Right ventricle myocardium inferior (tissue), 1 donor: ENCODE data around the gene SHC3. TPM values are rescaled to one million over a fixed set of nuclear protein-coding genes. Genes with fewer than 3 reads are reported as not detected.

Source experiments
- ATAC-seq: fragments of 200-7000 bp; cut with Tn5 transposase; one replicate; pipeline ENCODE4 v1.9.1; 2020; ENCODE audit warnings: mild to moderate bottlenecking, moderate library complexity
- DNase-seq: peaks from one replicate; pipeline ENCODE4 v3.0.0; 2021; ENCODE audit errors: missing footprints
- intact Hi-C: fragments of 100-400 bp; cut with DNase I; formaldehyde crosslinking; loops from one replicate; pipeline ENCODE4 v1.11.0; 2022
- total RNA-seq: library from RNA; stranded (reverse); fragmentation: NEBNext Ultra II Directional; extraction: Animal tissue kit (Norgen Biotek cat#: 25700); gene quantifications from one replicate; pipeline ENCODE4 v1.2.1, GENCODE V29; 2021
- donor health status: DM: no; HTN: yes; CAD: no; lungs with severe emphysema.

SHC3 gene
- total RNA-seq, 1 donor from 2014 or later: 1.1 TPM

GRCh38 chr9:89189215-89189614 is 10.6 kb upstream of the SHC3 start:
- DNase-seq (no peak), ATAC-seq (no peak)
- intact Hi-C loops: loop anchor here (10.0 kb wide), 1 partner anchor 86 kb away; no protein-coding TSS in a partner anchor

GRCh38 chr9:89187950-89188349 is 9.3 kb upstream of the SHC3 start:
- ATAC-seq (no peak), DNase-seq (no peak)
- intact Hi-C loops: loop anchor here (10.0 kb wide), 1 partner anchor 87 kb away; no protein-coding TSS in a partner anchor

GRCh38 chr9:89187541-89187940 is 8.9 kb upstream of the SHC3 start:
- ATAC-seq (no peak), DNase-seq (no peak)
- intact Hi-C loops: loop anchor here (10.0 kb wide), 1 partner anchor 87 kb away; no protein-coding TSS in a partner anchor

GRCh38 chr9:89186960-89187359 is 8.3 kb upstream of the SHC3 start:
- DNase-seq (no peak), ATAC-seq (no peak)
- intact Hi-C loops: loop anchor here (10.0 kb wide), 1 partner anchor 88 kb away; no protein-coding TSS in a partner anchor

GRCh38 chr9:89185980-89186379 is 7.4 kb upstream of the SHC3 start:
- intact Hi-C loops: loop anchor here (10.0 kb wide), 1 partner anchor 89 kb away; no protein-coding TSS in a partner anchor
- ATAC-seq: no peak
- DNase-seq: no peak

GRCh38 chr9:89183146-89183545 is 4.5 kb upstream of the SHC3 start:
- intact Hi-C loops: loop anchor here (10.0 kb wide), 1 partner anchor 92 kb away; no protein-coding TSS in a partner anchor
- no peak for DNase-seq
- no peak for ATAC-seq

GRCh38 chr9:89182369-89182768 is 3.8 kb upstream of the SHC3 start:
- no peak for ATAC-seq
- intact Hi-C loops: loop anchor here (10.0 kb wide), 1 partner anchor 92 kb away; no protein-coding TSS in a partner anchor
- no peak for DNase-seq

- intact Hi-C loops: loop anchor here (10.0 kb wide), 2 partner anchors 95 to 125 kb away; no protein-coding TSS in a partner anchor
- DNase-seq: peak; percentile 91
- ATAC-seq: peak; percentile 94
Observed at GRCh38 chr9:89179895-89180734, 1.5 kb upstream of the SHC3 start.

- intact Hi-C loops: loop anchor here (10.0 kb wide), 1 partner anchor 125 kb away; no protein-coding TSS in a partner anchor
- no peak for ATAC-seq
- no peak for DNase-seq
Observed at GRCh38 chr9:89179540-89179894, 899 bp upstream of the SHC3 start.

GRCh38 chr9:89178830-89179539 is 367 bp upstream of the SHC3 start:
- DNase-seq (no peak), ATAC-seq (no peak)
- intact Hi-C loops: loop anchor here (10.0 kb wide), 1 partner anchor 126 kb away; no protein-coding TSS in a partner anchor

GRCh38 chr9:89177012-89177943 is 1.3 kb downstream of the SHC3 start:
- intact Hi-C loops: loop anchor here (10.0 kb wide), 1 partner anchor 128 kb away; no protein-coding TSS in a partner anchor
- ATAC-seq (no peak), DNase-seq (no peak)

GRCh38 chr9:89175828-89176261 is 2.8 kb downstream of the SHC3 start:
- ATAC-seq (no peak), DNase-seq (no peak)
- intact Hi-C loops: loop anchor here (10.0 kb wide), 1 partner anchor 129 kb away; no protein-coding TSS in a partner anchor

GRCh38 chr9:89174291-89174690 is 4.3 kb downstream of the SHC3 start:
- no peak for ATAC-seq
- intact Hi-C loops: loop anchor here (10.0 kb wide), 1 partner anchor 131 kb away; no protein-coding TSS in a partner anchor
- no peak for DNase-seq

- DNase-seq: no peak
- ATAC-seq: no peak
- intact Hi-C loops: loop anchor here (10.0 kb wide), 1 partner anchor 132 kb away; no protein-coding TSS in a partner anchor
Observed at GRCh38 chr9:89173072-89173471, 5.5 kb downstream of the SHC3 start.

GRCh38 chr9:89172398-89172797 is 6.2 kb downstream of the SHC3 start:
- ATAC-seq (no peak), DNase-seq (no peak)
- intact Hi-C loops: loop anchor here (10.0 kb wide), 1 partner anchor 132 kb away; no protein-coding TSS in a partner anchor

- DNase-seq: no peak
- intact Hi-C loops: loop anchor here (10.0 kb wide), 1 partner anchor 133 kb away; no protein-coding TSS in a partner anchor
- no peak for ATAC-seq
Observed at GRCh38 chr9:89171693-89172092, 6.9 kb downstream of the SHC3 start.

GRCh38 chr9:89171231-89171630 is 7.4 kb downstream of the SHC3 start:
- no peak for DNase-seq
- no peak for ATAC-seq
- intact Hi-C loops: loop anchor here (10.0 kb wide), 1 partner anchor 134 kb away; no protein-coding TSS in a partner anchor
